ENCODE data around the gene ZNF493.

ZNF493 gene

DNA sequence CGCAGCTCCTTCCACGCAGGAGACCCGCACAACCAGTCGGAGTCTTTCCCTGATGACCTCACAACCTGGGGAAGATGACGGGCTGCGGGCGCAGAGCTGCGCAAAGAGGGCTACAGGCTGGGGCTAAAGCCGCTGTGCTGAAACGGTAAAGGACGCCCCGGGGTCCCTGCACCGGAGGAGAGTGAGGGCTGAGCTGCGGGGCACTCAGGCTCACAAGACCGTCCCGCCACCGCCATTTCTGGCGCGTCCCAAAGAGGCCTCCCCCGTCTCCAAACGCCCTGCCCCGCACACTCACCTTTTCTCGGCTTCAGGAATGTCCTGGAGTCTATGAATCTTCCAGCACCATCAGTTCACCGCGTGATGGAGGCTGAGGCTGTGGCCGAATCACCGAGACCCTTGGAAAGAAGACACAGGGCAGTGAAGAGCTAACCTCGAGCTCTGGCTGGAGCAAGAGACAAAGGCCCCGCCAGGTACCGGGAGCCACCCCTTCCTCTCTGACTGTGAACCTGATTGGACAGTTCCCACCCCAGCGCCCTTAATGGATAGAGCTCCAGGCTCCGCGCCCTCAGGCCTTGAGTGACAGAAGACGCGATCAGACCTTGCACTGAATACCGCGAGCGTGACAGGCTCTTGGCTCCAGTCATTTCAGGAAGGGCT, 66.6 kb downstream of the ZNF493 start:
- peak; percentile 90 for DNase-seq (ENCODE audit: low spot score)

DNA sequence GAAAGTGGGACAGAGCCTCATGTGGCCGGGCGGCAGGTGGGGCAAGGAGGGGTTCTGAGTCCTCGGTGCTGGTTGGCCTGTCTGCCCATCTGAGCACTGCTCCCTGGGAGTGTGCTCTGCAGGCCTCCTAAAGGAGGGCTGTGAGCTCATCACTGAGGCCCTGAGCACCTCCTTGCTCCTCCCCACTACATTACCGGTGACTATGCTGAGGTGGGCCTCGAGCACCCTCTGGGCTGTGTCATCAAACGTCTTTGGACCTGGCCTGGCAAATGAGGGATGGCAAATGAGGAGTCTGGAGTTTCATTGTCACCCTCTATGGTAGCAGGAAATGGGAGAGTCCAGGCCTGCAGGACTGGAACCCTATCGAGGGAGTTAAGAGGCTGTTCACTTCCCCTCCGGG, 69.7 kb downstream of the ZNF493 start:
- DNase-seq (ENCODE audit: low spot score), result no peak

DNA sequence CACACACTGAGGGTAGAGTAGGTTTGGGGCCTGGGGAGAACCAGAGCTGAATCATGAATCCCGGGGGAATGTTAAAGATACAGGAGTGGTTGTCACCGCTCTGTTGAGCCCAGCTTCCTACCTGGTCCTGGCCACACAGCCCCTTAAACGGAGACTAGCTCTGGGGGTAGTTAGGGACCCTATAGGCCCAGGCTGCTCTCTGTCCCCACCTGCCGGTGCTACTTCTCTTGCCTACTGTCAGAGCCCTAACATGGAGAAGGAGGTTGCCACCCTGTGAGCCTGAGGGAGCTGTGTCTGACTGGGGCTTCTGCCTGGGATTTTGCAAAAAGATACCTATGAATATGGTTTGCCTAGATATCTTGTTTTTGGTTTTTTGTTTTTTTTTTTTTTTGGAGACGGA, 71.9 kb downstream of the ZNF493 start:
- DNase-seq (ENCODE audit: low spot score), result peak; percentile 25

DNA sequence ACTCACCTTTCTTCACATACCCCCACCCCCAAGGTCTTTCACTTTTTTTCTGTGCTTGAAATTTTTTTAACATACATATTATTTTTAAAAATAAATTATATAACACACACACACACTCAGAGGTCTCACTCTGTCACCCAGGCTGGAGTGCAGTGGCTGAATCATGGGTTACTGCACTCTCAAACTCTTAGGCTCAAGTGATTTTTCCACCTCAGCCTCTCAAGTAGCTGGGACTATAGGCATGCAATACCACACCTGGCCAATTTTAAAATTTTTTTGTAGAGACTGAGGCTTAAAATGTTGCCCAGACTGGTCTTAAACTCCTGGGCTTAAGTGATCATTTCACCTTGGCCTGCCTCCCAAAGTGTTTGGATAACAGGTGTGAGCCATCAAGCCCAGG, 75.6 kb downstream of the ZNF493 start:
- DNase-seq (ENCODE audit: low spot score), result no peak

DNA sequence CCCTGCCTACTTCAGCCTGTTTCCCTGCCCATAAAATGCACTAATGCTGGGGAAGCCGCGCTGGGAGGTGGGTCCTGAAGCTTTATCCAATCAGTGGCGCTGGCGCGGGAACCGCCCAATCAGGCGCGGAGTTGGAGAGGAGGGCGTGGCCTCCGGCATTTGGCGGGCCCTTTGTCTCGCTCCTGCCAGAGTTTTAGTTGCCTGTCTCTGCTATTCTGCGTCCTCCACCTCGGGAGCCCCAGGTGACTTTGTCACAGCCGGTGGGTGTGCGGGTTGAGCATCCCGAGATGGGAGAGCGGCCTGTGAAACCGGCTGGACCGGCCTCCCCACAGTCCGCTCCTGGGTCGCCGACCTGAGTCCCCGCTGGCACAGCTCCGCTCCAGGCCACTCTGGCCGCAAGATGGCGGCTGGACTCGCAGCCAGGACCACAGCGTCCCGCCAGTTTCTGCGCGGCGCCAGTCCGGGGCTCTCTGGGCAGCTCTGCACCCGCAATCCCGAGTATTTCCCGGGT, 77.8 kb downstream of the ZNF493 start:
- peak; percentile 92 for DNase-seq (ENCODE audit: low spot score)
